SK-N-SH (cell line): ENCODE results near the gene PRKN.

ENCODE experiments used
- POLR2AphosphoS5 ChIP-seq: IDR thresholded peaks from 2 replicates; pipeline ENCODE4 v1.6.1; 2012; ENCODE audit warnings: low read depth, low read length
- TAF1 ChIP-seq: IDR thresholded peaks from 2 replicates; pipeline ENCODE4 v1.6.1; 2012; ENCODE audit warnings: low read depth, mild to moderate bottlenecking, low read length, moderate library complexity, borderline replicate concordance
- TEAD4 ChIP-seq: IDR thresholded peaks from 2 replicates; pipeline ENCODE4 v1.4.0; 2012; ENCODE audit warnings: mild to moderate bottlenecking, borderline replicate concordance; ENCODE audit not compliant: insufficient read depth
- YY1 ChIP-seq: IDR thresholded peaks from 2 replicates; pipeline ENCODE4 v1.4.0; 2012; ENCODE audit warnings: low read depth, mild to moderate bottlenecking
- TF ChIP-seq, protein P1 (sequence below): fragments of 200-600 bp; sonication (generic); IDR thresholded peaks from 2 replicates; pipeline ENCODE4 v1.6.1; 2017; ENCODE audit warnings: antibody characterized with exemption, mild to moderate bottlenecking, moderate library complexity

DNA sequence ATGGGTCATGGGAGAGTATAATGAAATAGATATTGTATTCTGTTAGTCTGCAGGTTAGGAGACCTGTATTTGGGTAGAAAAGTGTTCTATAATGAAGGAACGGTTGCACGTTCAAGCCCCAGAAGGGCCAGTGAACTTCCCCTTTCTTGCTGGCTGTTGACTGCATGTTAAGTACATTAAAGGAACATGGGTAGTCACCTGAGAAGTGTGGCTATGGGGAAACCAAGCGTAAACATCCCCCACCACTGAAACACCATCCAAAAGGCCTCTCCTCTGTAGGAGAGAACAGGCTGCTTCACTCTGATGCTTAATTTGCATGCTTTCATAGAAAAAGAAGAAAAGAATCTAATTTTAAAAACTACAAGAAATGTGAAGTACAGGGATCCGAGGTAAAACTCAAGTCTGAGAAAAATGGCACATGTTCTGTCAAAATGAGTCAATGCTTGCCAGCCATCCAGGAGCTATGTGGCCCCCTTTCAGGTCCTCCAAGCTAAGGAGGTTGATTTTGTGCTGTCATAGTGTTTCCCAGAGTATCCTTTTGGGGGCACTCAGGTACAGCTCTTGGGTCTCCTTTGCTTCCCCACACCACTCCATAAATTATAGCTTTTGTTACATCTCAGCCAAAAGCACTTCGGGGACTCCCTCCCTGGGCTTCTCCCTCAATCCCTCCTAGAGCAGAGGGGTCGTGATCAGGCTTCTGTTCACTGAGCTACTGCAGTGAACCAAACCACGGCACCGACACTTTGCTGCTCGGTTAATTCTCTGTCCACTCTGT lies 1170.0 kb downstream of the PRKN start:
- TF ChIP-seq YY1, result no peak
- TF ChIP-seq POLR2AphosphoS5, result no peak
- no peak for TF ChIP-seq TEAD4
- TF ChIP-seq TAF1, result no peak
- TF ChIP-seq, protein P1, sequence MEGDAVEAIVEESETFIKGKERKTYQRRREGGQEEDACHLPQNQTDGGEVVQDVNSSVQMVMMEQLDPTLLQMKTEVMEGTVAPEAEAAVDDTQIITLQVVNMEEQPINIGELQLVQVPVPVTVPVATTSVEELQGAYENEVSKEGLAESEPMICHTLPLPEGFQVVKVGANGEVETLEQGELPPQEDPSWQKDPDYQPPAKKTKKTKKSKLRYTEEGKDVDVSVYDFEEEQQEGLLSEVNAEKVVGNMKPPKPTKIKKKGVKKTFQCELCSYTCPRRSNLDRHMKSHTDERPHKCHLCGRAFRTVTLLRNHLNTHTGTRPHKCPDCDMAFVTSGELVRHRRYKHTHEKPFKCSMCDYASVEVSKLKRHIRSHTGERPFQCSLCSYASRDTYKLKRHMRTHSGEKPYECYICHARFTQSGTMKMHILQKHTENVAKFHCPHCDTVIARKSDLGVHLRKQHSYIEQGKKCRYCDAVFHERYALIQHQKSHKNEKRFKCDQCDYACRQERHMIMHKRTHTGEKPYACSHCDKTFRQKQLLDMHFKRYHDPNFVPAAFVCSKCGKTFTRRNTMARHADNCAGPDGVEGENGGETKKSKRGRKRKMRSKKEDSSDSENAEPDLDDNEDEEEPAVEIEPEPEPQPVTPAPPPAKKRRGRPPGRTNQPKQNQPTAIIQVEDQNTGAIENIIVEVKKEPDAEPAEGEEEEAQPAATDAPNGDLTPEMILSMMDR, result no peak
